GM18867 (cell line): ENCODE data around the gene ACBD3.

ENCODE experiments used
- ATAC-seq: cut with Tn5 transposase; IDR thresholded peaks from one replicate; pipeline ENCODE4 v1.9.1; 2021; ENCODE audit warnings: mild to moderate bottlenecking, moderate library complexity; ENCODE audit not compliant: unreplicated experiment

The ACBD3 gene

GRCh38 chr1:226202246-226202645 lies 15.7 kb upstream of the ACBD3 start:
- ATAC-seq, result no peak

DNA sequence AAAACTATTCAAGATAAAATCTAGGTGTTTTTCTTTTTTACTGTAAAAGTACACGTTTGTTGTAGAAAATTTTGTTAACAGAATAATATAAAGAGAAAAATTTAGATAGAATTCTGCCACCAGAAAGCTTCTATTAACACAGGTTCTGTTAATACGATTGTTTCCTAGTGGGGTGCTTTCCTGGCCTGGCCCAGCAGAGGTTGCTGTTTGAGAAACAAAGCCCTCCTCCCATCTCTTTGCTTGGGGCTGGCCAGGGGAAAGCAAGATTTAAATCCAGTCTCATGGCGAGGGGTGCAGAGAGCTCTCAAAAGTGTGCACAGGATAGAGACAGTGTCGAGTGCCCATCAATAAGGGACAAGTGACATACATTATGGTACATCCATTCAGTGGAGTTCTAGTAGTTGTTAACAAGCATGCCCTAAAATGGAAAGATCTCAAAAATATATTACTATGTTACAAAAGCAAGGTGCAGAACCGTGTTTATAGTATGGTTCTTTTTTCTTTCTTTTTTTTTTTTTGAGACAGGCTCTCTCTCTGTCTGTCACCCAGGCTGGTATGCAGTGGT lies 14.6 kb upstream of the ACBD3 start:
- no peak for ATAC-seq

- ATAC-seq, result no peak
These were observed 13.4 kb upstream of the ACBD3 start for GRCh38 chr1:226199971-226200370.

- no peak for ATAC-seq
These were observed 8.6 kb upstream of the ACBD3 start for GRCh38 chr1:226195144-226195543.

- ATAC-seq, result no peak
These were observed 839 bp upstream of the ACBD3 start for GRCh38 chr1:226187380-226187779.

DNA sequence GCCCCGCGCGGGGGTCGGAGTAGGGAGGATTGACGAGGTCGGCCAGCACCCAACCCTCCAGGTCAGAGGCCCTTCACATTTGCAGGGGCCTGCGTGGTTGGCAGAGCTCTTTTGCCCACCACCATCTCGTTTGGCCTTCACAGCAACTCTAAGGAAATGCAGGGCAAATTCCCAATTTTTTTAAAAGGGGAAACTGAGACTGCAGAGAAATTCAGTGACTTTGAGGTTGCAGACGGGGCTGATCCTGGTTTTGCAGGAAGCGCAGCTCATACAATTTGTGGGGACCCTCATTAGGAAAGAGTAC lies 430 bp upstream of the ACBD3 start:
- ATAC-seq, result no peak

GRCh38 chr1:226185141-226186036 lies 1.2 kb downstream of the ACBD3 start:
- ATAC-seq, result no peak

DNA sequence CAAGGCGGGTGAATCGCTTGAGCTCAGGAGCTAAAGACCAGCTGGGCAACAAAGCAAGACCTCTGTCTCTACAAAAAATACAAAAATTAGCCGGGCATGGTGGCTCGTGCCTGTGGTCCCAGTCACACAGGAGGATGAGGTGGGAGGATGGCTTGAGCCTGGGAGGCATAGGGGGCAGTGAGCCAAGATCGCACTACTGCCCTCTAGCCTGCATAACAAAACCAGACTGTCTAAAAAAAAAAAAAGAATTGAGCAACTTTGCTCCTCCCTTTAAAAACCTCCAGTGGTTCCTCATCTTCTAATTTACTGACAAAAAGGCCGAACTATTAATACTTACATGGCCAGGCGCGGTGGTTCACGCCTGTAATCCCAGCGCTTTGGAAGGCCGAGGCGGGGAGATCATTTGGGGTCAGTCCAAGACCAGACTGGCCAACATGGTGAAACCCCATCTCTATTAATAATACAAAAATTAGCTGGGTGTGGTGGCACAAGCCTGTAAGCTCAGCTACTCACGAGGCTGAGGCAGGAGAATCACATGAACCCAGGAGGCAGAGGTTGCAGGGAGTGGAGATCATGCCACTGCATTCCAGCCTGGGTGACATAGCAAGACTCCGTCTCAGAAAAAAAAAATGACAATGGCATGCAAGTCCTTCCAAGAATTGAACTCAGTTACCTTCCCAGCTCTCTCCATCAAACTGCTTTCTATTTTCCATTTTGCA lies 4.4 kb downstream of the ACBD3 start:
- no peak for ATAC-seq

DNA sequence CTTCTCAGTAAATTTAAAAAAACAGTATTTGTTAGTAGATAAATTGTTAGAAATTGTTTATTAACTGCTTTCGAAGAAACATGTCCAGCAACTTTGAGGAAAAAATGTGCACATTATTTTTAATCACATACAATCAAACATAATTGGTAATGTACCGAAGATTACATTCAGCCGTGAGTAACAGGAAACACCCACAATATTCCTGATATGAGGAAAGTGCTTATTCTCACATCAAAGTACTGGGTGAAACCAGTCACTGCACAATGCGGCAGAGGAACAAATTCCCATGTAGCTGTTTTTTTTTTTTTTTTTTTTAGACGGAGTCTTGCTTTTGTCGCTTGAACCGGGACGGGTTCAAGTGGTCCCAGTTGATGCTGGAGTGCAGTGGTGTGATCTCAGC lies 9.7 kb downstream of the ACBD3 start:
- ATAC-seq, result no peak

- ATAC-seq, result no peak
These were observed 14.0 kb downstream of the ACBD3 start for GRCh38 chr1:226172589-226172988.

GRCh38 chr1:226166341-226166740 lies 20.2 kb downstream of the ACBD3 start:
- no peak for ATAC-seq

GRCh38 chr1:226164154-226164553 lies 22.4 kb downstream of the ACBD3 start:
- ATAC-seq, result no peak

DNA sequence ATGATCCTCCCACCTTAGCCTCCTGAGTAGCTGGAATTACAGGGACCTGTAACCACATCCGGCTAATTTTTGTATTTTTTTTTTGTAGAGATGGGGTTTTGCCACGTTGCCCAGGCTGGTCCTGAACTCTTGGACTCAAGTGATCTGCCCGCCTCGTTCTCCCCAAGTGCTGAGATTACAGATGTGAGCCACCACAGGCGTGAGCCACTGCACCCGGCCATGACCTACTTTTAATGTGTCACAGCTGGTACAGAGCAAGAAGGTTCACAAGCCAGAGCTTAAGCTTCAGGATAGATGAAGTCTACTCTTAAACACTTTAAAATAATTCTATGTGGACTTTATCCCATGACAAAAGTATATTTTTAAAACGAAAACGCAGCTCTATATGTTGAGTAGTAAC lies 23.6 kb downstream of the ACBD3 start:
- ATAC-seq, result no peak

DNA sequence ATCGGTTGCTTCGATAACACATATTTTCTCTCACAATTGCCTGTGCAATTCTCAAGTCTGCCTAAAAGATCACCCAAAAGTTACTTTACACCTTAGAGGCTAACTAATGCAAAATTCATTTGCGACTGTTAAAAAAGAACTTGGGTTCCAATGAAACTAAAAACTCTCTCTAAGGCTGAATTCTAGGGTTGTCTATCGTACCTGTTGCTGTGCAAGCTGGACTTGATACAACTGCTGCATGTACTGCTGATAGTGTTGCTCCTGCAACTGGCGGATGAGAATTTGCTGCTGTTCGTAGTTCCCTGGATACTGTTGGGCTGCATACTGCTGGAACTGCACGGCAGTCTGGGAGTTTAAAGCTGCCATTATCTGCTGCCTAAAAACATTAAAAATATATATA lies 27.6 kb downstream of the ACBD3 start:
- no peak for ATAC-seq

DNA sequence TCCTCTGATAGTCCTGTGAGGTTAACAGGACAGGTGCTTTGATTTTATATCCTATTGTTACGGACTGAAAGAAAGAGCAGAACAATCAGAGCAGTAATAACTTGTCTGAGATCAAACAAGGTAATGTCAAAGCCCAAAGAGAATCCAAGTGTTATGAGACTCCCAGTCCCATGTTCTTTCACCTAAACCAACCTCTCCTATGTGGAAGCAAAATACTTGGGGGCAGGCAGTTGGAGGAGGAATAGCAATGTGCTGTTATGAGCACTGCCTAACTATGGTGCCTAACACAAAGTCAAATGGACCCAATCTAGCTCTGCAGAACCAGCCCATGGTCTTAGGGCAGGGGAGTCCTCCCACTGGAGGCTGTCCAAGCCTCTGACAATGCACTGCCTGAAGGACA lies 28.1 kb downstream of the ACBD3 start:
- ATAC-seq, result no peak

DNA sequence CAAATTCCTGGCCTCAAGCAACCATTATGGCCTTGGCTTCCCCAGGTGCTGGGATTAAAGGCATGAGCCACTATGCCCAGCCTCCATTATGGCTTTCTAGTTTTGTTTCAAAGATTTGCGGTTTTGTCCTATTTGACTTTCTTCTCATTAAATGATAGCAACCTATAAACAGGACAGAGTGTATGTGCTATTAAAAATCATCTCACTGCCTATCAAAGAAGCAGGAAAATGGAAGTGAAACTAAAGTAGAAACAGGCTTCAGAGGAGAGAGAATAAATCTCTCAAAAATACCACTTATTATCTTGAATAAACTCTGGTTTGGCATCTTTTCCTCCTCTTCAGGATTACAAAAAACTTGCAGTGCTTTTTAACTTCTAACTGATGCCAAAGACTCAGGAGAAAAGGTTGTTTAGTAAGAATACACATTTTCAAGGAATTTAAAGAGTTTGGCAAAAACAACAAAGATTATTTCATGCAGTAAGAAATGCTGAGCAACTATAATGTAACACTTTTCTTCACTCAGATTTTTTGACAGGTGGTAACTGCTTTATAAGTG lies 28.7 kb downstream of the ACBD3 start:
- no peak for ATAC-seq

- ATAC-seq, result no peak
These were observed 31.9 kb downstream of the ACBD3 start for GRCh38 chr1:226154593-226154992.

- no peak for ATAC-seq
These were observed 36.7 kb downstream of the ACBD3 start for GRCh38 chr1:226149806-226150205.

GRCh38 chr1:226148121-226148648 lies 38.4 kb downstream of the ACBD3 start:
- peak; percentile 61 for ATAC-seq

- ATAC-seq, result no peak
These were observed 42.5 kb downstream of the ACBD3 start for GRCh38 chr1:226144045-226144444.

DNA sequence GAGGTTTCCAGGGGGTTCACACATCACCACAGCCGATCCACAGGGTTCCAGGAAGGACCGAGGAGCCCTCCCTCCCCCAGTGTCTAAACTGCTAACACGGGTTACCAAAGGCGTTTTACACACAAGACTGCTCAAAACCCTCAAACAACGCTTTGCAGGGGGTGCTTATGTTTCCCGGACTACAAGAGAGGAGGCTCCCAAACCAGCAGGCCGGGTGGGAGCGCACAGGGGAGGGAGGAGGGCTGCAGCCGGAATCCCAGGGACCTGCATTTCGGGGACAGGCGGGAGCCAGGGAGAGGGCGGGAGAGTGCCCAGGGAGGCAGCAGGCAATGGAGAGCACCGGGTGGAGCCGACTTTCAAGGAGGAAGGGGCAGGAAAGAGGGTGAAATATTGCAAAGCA lies 50.8 kb downstream of the ACBD3 start:
- no peak for ATAC-seq
